Stimulated activated CD8-positive, alpha-beta memory T cell treated with anti-CD3 and anti-CD28 coated beads, Interleukin-2, amount 100 ng/mL, for 48 hours (primary cell): ENCODE results near the gene PITPNM1.
"Not testable (repeated sequence)": the region's sequence is repeated elsewhere in the genome, so short reads cannot be mapped to it uniquely, and the experiment has no call there.

ENCODE experiments used
- DNase-seq, 2 donors: peaks; one replicate each; pipeline ENCODE4 v3.0.0-alpha.2; 2020; ENCODE audit warnings: low read depth in 2 of 2

The PITPNM1 gene

GRCh38 chr11:67466367-67466766 lies 38.8 kb downstream of the PITPNM1 start:
- DNase-seq: no peak

GRCh38 chr11:67465530-67465929 lies 39.6 kb downstream of the PITPNM1 start:
- DNase-seq: not testable (repeated sequence)

- no peak for DNase-seq
Observed at GRCh38 chr11:67465189-67465510, 40.0 kb downstream of the PITPNM1 start.

- peak; percentile 87 to 89 for DNase-seq
Observed at GRCh38 chr11:67464411-67465188, 40.6 kb downstream of the PITPNM1 start.

GRCh38 chr11:67463680-67464410 lies 41.3 kb downstream of the PITPNM1 start:
- no peak for DNase-seq

GRCh38 chr11:67463186-67463585 lies 42.0 kb downstream of the PITPNM1 start:
- no peak for DNase-seq

GRCh38 chr11:67458266-67458665 lies 46.9 kb downstream of the PITPNM1 start:
- no peak for DNase-seq

- DNase-seq: no peak
Observed at GRCh38 chr11:67457453-67457852, 47.7 kb downstream of the PITPNM1 start.

GRCh38 chr11:67456068-67456705 lies 49.0 kb downstream of the PITPNM1 start:
- no peak for DNase-seq

- DNase-seq: no peak
Observed at GRCh38 chr11:67455054-67455453, 50.1 kb downstream of the PITPNM1 start, which contains the start of gene CABP4. TSS of gene CABP4 (plus strand) at chr11:67455354. CDS start at chr11:67455424, 70 bp downstream.

GRCh38 chr11:67453816-67454732 lies 51.1 kb downstream of the PITPNM1 start:
- no peak for DNase-seq

- no peak for DNase-seq
Observed at GRCh38 chr11:67452141-67452952, 52.8 kb downstream of the PITPNM1 start, which contains the start of gene GPR152. TSS of gene GPR152 (minus strand) at chr11:67452729. CDS start at chr11:67452724, 5 bp downstream.

- DNase-seq: no peak
Observed at GRCh38 chr11:67451658-67451976, 53.5 kb downstream of the PITPNM1 start.

- DNase-seq: no peak
Observed at GRCh38 chr11:67450796-67451657, 54.1 kb downstream of the PITPNM1 start.

- no peak for DNase-seq
Observed at GRCh38 chr11:67449116-67449844, 55.9 kb downstream of the PITPNM1 start.

- no peak for DNase-seq
Observed at GRCh38 chr11:67448220-67448609, 56.9 kb downstream of the PITPNM1 start.

- no peak for DNase-seq
Observed at GRCh38 chr11:67445515-67445914, 59.6 kb downstream of the PITPNM1 start.

GRCh38 chr11:67442504-67443404 lies 62.4 kb downstream of the PITPNM1 start:
- no peak for DNase-seq
